Suprapubic skin (tissue), 4 donors: ENCODE results near the gene SUGCT. TPM values are rescaled to one million over a fixed set of nuclear protein-coding genes. Genes with fewer than 3 reads are reported as not detected.

Experiments
- DNase-seq, 2 donors: peaks; one replicate each; pipeline ENCODE4 v3.0.0-alpha.2; 2019; ENCODE audit warnings: low spot score in 2 of 2
- H3K27ac ChIP-seq: fragments of 200-600 bp; sonication (generic); one replicate; pipeline ENCODE4 v1.5.1; 2019
- H3K27me3 ChIP-seq: fragments of 200-600 bp; sonication (generic); one replicate; pipeline ENCODE4 v1.5.1; 2019
- H3K36me3 ChIP-seq: fragments of 200-600 bp; sonication (generic); one replicate; pipeline ENCODE4 v1.5.1; 2019
- H3K4me1 ChIP-seq: fragments of 200-600 bp; sonication (generic); one replicate; pipeline ENCODE4 v1.5.1; 2019
- H3K4me3 ChIP-seq: fragments of 200-600 bp; sonication (generic); one replicate; pipeline ENCODE4 v1.5.1; 2019; ENCODE audit warnings: mild to moderate bottlenecking
- H3K9me3 ChIP-seq: fragments of 200-600 bp; sonication (generic); one replicate; pipeline ENCODE4 v1.5.1; 2019
- EP300 ChIP-seq: sonication (generic); formaldehyde crosslinking; IDR thresholded peaks from one replicate; pipeline ENCODE4 v1.6.1; 2017; ENCODE audit warnings: antibody characterized with exemption
- POLR2A ChIP-seq, 2 donors: fragments of 450-650 bp; IDR thresholded peaks; one replicate each; pipeline ENCODE4 v1.6.1; 2017; ENCODE audit warnings: antibody characterized with exemption in 2 of 2, mild to moderate bottlenecking in 2 of 2, moderate library complexity in 2 of 2
- POLR2AphosphoS5 ChIP-seq, 3 donors: sonication (generic); formaldehyde crosslinking; IDR thresholded peaks; one replicate each; pipeline ENCODE4 v1.6.1; 2017; ENCODE audit warnings: antibody characterized with exemption in 3 of 3
- WGBS: methylation state at CpG from one replicate; pipeline ENCODE4 v1.1.5; 2018; 5-methylcytosine and 5-hydroxymethylcytosine counted together
- total RNA-seq, 4 donors: library from RNA; depleted of rRNA; stranded (reverse); fragments of >200 nt; gene quantifications; one replicate each; pipeline ENCODE4 v1.1.0, GENCODE V29; 2016
- TF ChIP-seq, protein P1 (sequence below), 2 donors: fragments of 200-600 bp in 1 of 2; fragments of 450-650 bp in 1 of 2; sonication (generic) in 1 of 2; IDR thresholded peaks; one replicate each; pipeline ENCODE4 v1.5.1; 2016 to 2019; ENCODE audit warnings: antibody characterized with exemption in 2 of 2, mild to moderate bottlenecking in 1 of 2, moderate library complexity in 1 of 2

The SUGCT gene
- total RNA-seq, 4 donors from 2014 or later, result 0.73 to 2.2 (median 0.98) TPM; not detected in 1

DNA sequence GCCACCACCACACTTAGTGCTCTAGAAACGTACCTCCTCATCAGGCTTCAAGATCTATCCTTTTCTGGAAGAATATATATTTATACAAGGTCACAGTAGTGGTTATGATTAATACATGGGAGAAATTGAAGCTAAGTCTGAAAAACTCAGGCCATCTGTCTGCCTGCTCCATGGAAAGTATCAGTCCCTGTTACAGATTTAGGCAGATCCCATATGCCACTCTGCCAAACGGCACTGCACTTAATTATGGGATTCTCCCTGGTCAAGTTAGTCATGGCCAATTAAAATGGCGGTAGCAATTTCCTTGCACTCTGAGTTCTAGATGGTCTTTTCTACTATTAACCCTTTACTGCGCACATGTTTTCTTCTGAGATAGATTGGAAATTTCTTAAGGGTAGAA lies 740.0 kb downstream of the SUGCT start:
- 70% methylated on average over 4 of the region's 4 CpGs for WGBS
- no peaks in the 10 kb centered on the region for H3K36me3 ChIP-seq
- H3K27ac ChIP-seq, result no peak overlapping the region
- no peak overlapping the region for H3K4me3 ChIP-seq
- TF ChIP-seq EP300, result no peak
- no peak for TF ChIP-seq POLR2A (IDR thresholded peaks at IDR 0.05)
- no peak for TF ChIP-seq POLR2AphosphoS5 (IDR thresholded peaks at IDR 0.05)
- TF ChIP-seq, protein P1, sequence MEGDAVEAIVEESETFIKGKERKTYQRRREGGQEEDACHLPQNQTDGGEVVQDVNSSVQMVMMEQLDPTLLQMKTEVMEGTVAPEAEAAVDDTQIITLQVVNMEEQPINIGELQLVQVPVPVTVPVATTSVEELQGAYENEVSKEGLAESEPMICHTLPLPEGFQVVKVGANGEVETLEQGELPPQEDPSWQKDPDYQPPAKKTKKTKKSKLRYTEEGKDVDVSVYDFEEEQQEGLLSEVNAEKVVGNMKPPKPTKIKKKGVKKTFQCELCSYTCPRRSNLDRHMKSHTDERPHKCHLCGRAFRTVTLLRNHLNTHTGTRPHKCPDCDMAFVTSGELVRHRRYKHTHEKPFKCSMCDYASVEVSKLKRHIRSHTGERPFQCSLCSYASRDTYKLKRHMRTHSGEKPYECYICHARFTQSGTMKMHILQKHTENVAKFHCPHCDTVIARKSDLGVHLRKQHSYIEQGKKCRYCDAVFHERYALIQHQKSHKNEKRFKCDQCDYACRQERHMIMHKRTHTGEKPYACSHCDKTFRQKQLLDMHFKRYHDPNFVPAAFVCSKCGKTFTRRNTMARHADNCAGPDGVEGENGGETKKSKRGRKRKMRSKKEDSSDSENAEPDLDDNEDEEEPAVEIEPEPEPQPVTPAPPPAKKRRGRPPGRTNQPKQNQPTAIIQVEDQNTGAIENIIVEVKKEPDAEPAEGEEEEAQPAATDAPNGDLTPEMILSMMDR (IDR thresholded peaks at IDR 0.05), result no peak
- no peaks in the 10 kb centered on the region for H3K9me3 ChIP-seq
- H3K27me3 ChIP-seq, result no peaks in the 10 kb centered on the region
- no peaks in the 10 kb centered on the region for H3K4me1 ChIP-seq
- DNase-seq, result no peak

DNA sequence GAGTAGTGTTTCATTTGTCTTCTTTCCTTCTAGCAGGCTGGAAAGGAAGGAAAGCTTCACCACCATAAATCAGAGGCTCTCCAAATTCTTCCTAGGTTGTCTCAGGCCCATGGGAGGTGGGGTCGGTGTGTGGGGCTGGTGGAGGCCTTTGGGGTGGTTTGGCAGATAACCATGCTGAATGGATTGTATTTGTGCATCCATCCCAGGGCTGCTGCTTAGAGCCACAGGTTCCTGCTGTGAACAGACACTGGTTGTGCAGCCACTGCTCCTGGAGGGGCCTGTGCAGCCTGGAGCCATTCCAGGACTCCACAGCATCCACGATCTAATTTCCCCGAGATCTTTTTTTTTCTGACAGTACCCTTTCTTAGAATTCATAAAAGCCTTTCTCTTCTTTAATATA lies 741.8 kb downstream of the SUGCT start:
- no peaks in the 10 kb centered on the region for H3K27me3 ChIP-seq
- TF ChIP-seq POLR2AphosphoS5 (IDR thresholded peaks at IDR 0.05), result no peak
- TF ChIP-seq POLR2A (IDR thresholded peaks at IDR 0.05), result no peak
- no peak for TF ChIP-seq EP300
- TF ChIP-seq, protein P1 (IDR thresholded peaks at IDR 0.05), result no peak
- H3K4me1 ChIP-seq, result no peaks in the 10 kb centered on the region
- DNase-seq, result no peak
- no peak overlapping the region for H3K4me3 ChIP-seq
- no peak overlapping the region for H3K27ac ChIP-seq
- 79% methylated on average over 3 of the region's 3 CpGs for WGBS
- no peaks in the 10 kb centered on the region for H3K36me3 ChIP-seq
- H3K9me3 ChIP-seq, result no peaks in the 10 kb centered on the region

- Histone ChIP-seq H3K27ac (no peak overlapping the region), H3K4me3 (no peak overlapping the region), H3K27me3 (no peaks in the 10 kb centered on the region), H3K9me3 (no peaks in the 10 kb centered on the region), H3K36me3 (no peaks in the 10 kb centered on the region), H3K4me1 (no peaks in the 10 kb centered on the region)
- DNase-seq, result no peak
- TF ChIP-seq EP300 (no peak), POLR2AphosphoS5 (IDR thresholded peaks at IDR 0.05) (no peak), POLR2A (IDR thresholded peaks at IDR 0.05) (no peak)
- TF ChIP-seq, protein P1 (IDR thresholded peaks at IDR 0.05), result no peak
- WGBS, result 37% methylated on average over 1 of the region's 1 CpG
Measured at GRCh38 chr7:40879941-40880543, 745.2 kb downstream of the SUGCT start.

GRCh38 chr7:40880581-40880980 lies 745.8 kb downstream of the SUGCT start:
- 0% methylated on average over 1 of the region's 1 CpG for WGBS
- Histone ChIP-seq H3K27me3 (no peaks in the 10 kb centered on the region), H3K9me3 (no peaks in the 10 kb centered on the region), H3K4me1 (no peaks in the 10 kb centered on the region), H3K27ac (no peak overlapping the region), H3K36me3 (no peaks in the 10 kb centered on the region), H3K4me3 (no peak overlapping the region)
- DNase-seq, result no peak
- no peak for TF ChIP-seq POLR2AphosphoS5 (IDR thresholded peaks at IDR 0.05)

DNA sequence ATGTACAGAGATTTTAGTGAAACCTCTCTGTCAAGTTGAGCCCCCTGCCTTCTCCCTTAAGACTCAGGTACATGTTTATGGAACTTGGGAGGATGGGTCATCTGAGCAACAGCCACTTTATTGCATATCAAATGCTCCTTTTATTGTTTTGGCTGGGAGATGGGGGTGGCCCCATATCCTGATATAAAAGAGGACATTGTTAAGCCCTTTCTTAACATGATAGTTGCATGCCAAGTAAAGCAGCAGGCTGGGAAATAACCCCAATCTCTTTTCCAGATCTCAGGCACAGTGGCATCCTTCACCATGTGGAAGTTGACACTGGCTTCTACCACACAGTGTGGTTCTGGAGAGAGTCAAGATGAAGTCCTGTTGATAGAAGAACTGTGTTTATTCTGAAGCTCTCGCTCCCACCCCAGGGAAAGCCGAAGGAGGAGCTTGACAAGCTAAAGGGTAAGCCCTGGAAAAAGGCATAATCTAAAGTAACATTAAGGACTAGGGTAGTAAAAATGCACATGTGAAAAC lies 746.7 kb downstream of the SUGCT start:
- Histone ChIP-seq H3K4me1 (no peaks in the 10 kb centered on the region), H3K27ac (no peak overlapping the region), H3K36me3 (no peaks in the 10 kb centered on the region), H3K27me3 (no peaks in the 10 kb centered on the region), H3K4me3 (no peak overlapping the region), H3K9me3 (no peaks in the 10 kb centered on the region)
- no peak for DNase-seq
- WGBS, result 84% methylated on average over 2 of the region's 2 CpGs
- TF ChIP-seq EP300, result no peak
- TF ChIP-seq, protein P1 (IDR thresholded peaks at IDR 0.05), result no peak
- no peak for TF ChIP-seq POLR2A (IDR thresholded peaks at IDR 0.05)
- no peak for TF ChIP-seq POLR2AphosphoS5 (IDR thresholded peaks at IDR 0.05)
